H1 (cell line): Measurements from ENCODE around the gene DRD2. TPM values are rescaled to one million over a fixed set of nuclear protein-coding genes. Genes with fewer than 3 reads are reported as not detected.

Experiments
- CTCF ChIA-PET: fragments of 300-600 bp; sonication (Branson Sonifier 250); formaldehyde crosslinking; loops from one replicate; lab custom pipeline; 2021; ENCODE audit not compliant: partially characterized antibody; lab: Charles Lee
- POLR2A ChIA-PET: fragments of 300-600 bp; sonication (Branson Sonifier 250); formaldehyde crosslinking; loops from one replicate; lab custom pipeline; 2021; ENCODE audit warnings: inconsistent platforms; ENCODE audit not compliant: partially characterized antibody; lab: Charles Lee
- DNase-seq, 2 experiments: peaks; one replicate each; pipeline versions ENCODE4 v3.0.0 to v3.0.0-alpha.2; 2010 to 2022; ENCODE audit warnings: low spot score in 2 of 2, low read depth in 1 of 2, mixed read lengths in 1 of 2
- FAIRE-seq: peaks from 2 replicates; lab custom pipeline; 2011; peaks lifted over from hg19 to GRCh38; lab: Jason Lieb, UNC
- H2AFZ ChIP-seq: 2 replicates; pipeline ENCODE4 v1.8.1; 2012; ENCODE audit warnings: low read length, inconsistent platforms
- H2AK5ac ChIP-seq: 2 replicates; pipeline ENCODE4 v1.6.1; 2013; ENCODE audit warnings: low read depth, low read length
- H2BK120ac ChIP-seq: replicated peaks from 2 replicates; pipeline ENCODE3; 2013; ENCODE audit warnings: low read depth, low read length, inconsistent platforms
- H2BK12ac ChIP-seq: 2 replicates; pipeline ENCODE4 v1.6.1; 2013; ENCODE audit warnings: low read depth, low read length
- H2BK15ac ChIP-seq: 2 replicates; pipeline ENCODE4 v1.6.1; 2013; ENCODE audit warnings: low read length
- H2BK20ac ChIP-seq: 2 replicates; pipeline ENCODE4 v1.6.1; 2013; ENCODE audit warnings: low read length
- H2BK5ac ChIP-seq: 2 replicates; pipeline ENCODE4 v1.6.1; 2013; ENCODE audit warnings: low read depth, low read length
- H3K14ac ChIP-seq: 2 replicates; pipeline ENCODE4 v1.6.1; 2013; ENCODE audit warnings: inconsistent platforms; ENCODE audit not compliant: insufficient read length
- H3K18ac ChIP-seq: 2 replicates; pipeline ENCODE4 v1.6.1; 2013; ENCODE audit warnings: low read length; ENCODE audit errors: extremely low read depth
- H3K23ac ChIP-seq: 2 replicates; pipeline ENCODE4 v1.6.1; 2013; ENCODE audit warnings: inconsistent platforms; ENCODE audit not compliant: insufficient read length
- H3K23me2 ChIP-seq: 2 replicates; pipeline ENCODE4 v1.6.1; 2013; ENCODE audit warnings: low read depth, low read length
- H3K27ac ChIP-seq: 2 replicates; pipeline ENCODE4 v1.6.1; 2011; ENCODE audit warnings: low read depth, low read length, inconsistent platforms
- H3K27me3 ChIP-seq, 4 experiments: replicated peaks in 1 of 4; 1 replicate in 1 of 4; 2 replicates in 3 of 4; pipeline versions ENCODE4 v1.6.1 to v1.8.1; 2011 to 2013; ENCODE audit warnings: low read length in 3 of 4, mild to moderate bottlenecking in 3 of 4, inconsistent platforms in 2 of 4, mixed read lengths in 2 of 4, moderate library complexity in 1 of 4; ENCODE audit not compliant: control insufficient read depth in 3 of 4, insufficient read depth in 3 of 4; ENCODE audit errors: extremely low read depth in 1 of 4
- H3K36me3 ChIP-seq, 4 experiments: 2 replicates each; pipeline versions ENCODE4 v1.6.1 to v1.8.1; 2011 to 2013; ENCODE audit warnings: mild to moderate bottlenecking in 4 of 4, low read length in 3 of 4, moderate library complexity in 2 of 4, control low read depth in 1 of 4, inconsistent platforms in 1 of 4; ENCODE audit not compliant: insufficient read depth in 4 of 4, control insufficient read depth in 2 of 4
- H3K4ac ChIP-seq: replicated peaks from 2 replicates; pipeline ENCODE3; 2013; ENCODE audit warnings: low read length, low read depth, mixed read lengths, inconsistent platforms; ENCODE audit not compliant: insufficient read length
- H3K4me1 ChIP-seq, 4 experiments: replicated peaks in 1 of 4; 1 replicate in 1 of 4; 2 replicates in 3 of 4; pipeline versions ENCODE4 v1.6.1 to v1.8.1; 2011 to 2013; ENCODE audit warnings: low read length in 3 of 4, inconsistent platforms in 2 of 4, mixed read lengths in 1 of 4; ENCODE audit not compliant: insufficient read depth in 4 of 4, control insufficient read depth in 3 of 4
- H3K4me2 ChIP-seq, 2 experiments: 2 replicates each; pipeline versions ENCODE4 v1.6.1 to v1.8.1; 2011 to 2013; ENCODE audit warnings: low read depth in 2 of 2, low read length in 2 of 2, control low read depth in 1 of 2, inconsistent platforms in 1 of 2, mild to moderate bottlenecking in 1 of 2; ENCODE audit not compliant: insufficient read depth in 1 of 2
- H3K4me3 ChIP-seq, 4 experiments: fragments of 200-600, 300-600 bp in 1 of 4; sonication (generic), shearing (Covaris generic), sonication (Bioruptor Twin) in 1 of 4; 2 replicates each; pipeline versions ENCODE4 v1.5.1 to v1.8.1; 2011 to 2016; ENCODE audit warnings: low read length in 4 of 4, low read depth in 3 of 4, control low read depth in 2 of 4, inconsistent platforms in 2 of 4, mild to moderate bottlenecking in 2 of 4, mixed read lengths in 1 of 4, moderate library complexity in 1 of 4; ENCODE audit not compliant: insufficient read depth in 2 of 4; ENCODE audit errors: extremely low read depth in 1 of 4
- H3K56ac ChIP-seq: replicated peaks from 2 replicates; pipeline ENCODE3; 2013; ENCODE audit warnings: low read depth, mild to moderate bottlenecking, mixed read lengths, low read length, inconsistent platforms; ENCODE audit not compliant: insufficient read length
- H3K79me1 ChIP-seq: 2 replicates; pipeline ENCODE4 v1.6.1; 2013; ENCODE audit warnings: low read depth, low read length, control low read depth
- H3K79me2 ChIP-seq, 2 experiments: 2 replicates each; pipeline versions ENCODE4 v1.6.1 to v1.8.1; 2012 to 2013; ENCODE audit warnings: low read length in 2 of 2, mild to moderate bottlenecking in 2 of 2, inconsistent platforms in 1 of 2; ENCODE audit not compliant: insufficient read depth in 2 of 2, control insufficient read depth in 1 of 2
- H3K9ac ChIP-seq, 4 experiments: replicated peaks in 1 of 4; 1 replicate in 1 of 4; 2 replicates in 3 of 4; pipeline versions ENCODE4 v1.6.1 to v1.8.1; 2011 to 2013; ENCODE audit warnings: low read depth in 3 of 4, low read length in 3 of 4, control low read depth in 2 of 4, mild to moderate bottlenecking in 2 of 4, moderate library complexity in 2 of 4, inconsistent platforms in 1 of 4; ENCODE audit errors: extremely low read depth in 1 of 4
- H3K9me3 ChIP-seq, 2 experiments: 2 replicates each; pipeline versions ENCODE4 v1.6.1 to v1.8.1; 2012 to 2013; ENCODE audit warnings: mild to moderate bottlenecking in 2 of 2, moderate library complexity in 2 of 2, control low read depth in 1 of 2, inconsistent platforms in 1 of 2, low read depth in 1 of 2, low read length in 1 of 2, mixed read lengths in 1 of 2; ENCODE audit not compliant: insufficient read depth in 2 of 2
- H4K20me1 ChIP-seq, 2 experiments: replicated peaks in 1 of 2; 2 replicates each; pipeline versions ENCODE3 to v1.8.1; 2011 to 2013; ENCODE audit warnings: inconsistent platforms in 2 of 2, low read length in 2 of 2, mild to moderate bottlenecking in 1 of 2; ENCODE audit not compliant: insufficient read depth in 2 of 2, control insufficient read depth in 1 of 2
- H4K5ac ChIP-seq: 2 replicates; pipeline ENCODE4 v1.6.1; 2013; ENCODE audit warnings: low read length, low read depth, mixed read lengths, inconsistent platforms; ENCODE audit not compliant: insufficient read length
- H4K8ac ChIP-seq: 2 replicates; pipeline ENCODE4 v1.8.0; 2013; ENCODE audit warnings: mild to moderate bottlenecking, moderate library complexity, low read length, inconsistent platforms; ENCODE audit not compliant: insufficient read depth; ENCODE audit errors: extremely low read depth
- H4K91ac ChIP-seq: replicated peaks from 2 replicates; pipeline ENCODE3; 2013; ENCODE audit warnings: low read length, mixed read lengths, inconsistent platforms; ENCODE audit not compliant: insufficient read length
- BACH1 ChIP-seq: IDR thresholded peaks from 2 replicates; pipeline ENCODE4 v1.6.1; 2012; ENCODE audit warnings: low read length, improper control_type of control experiment
- JUND ChIP-seq: IDR thresholded peaks from 2 replicates; pipeline ENCODE4 v1.6.1; 2011; ENCODE audit warnings: mild to moderate bottlenecking, improper control_type of control experiment, low read length
- KDM4A ChIP-seq: IDR thresholded peaks from one replicate; pipeline ENCODE4 v1.7.1; 2012; ENCODE audit warnings: low read depth, mild to moderate bottlenecking, moderate library complexity, low read length, inconsistent platforms; ENCODE audit not compliant: severe bottlenecking
- RNF2 ChIP-seq: fragments of 200-900, 300-1000 bp; sonication (generic); IDR thresholded peaks from 2 replicates; pipeline ENCODE4 v1.7.1; 2016; ENCODE audit warnings: borderline replicate concordance, low read depth, mild to moderate bottlenecking, antibody characterized with exemption, low read length; ENCODE audit not compliant: poor library complexity, severe bottlenecking; ENCODE audit errors: missing control alignments
- SP4 ChIP-seq: IDR thresholded peaks from 2 replicates; pipeline ENCODE4 v1.6.1; 2012; ENCODE audit warnings: low read length, inconsistent platforms
- WGBS, 2 experiments: shearing (Covaris generic) in 1 of 2; methylation state at CpG; one replicate each; pipeline versions ENCODE4 v1.1.6 to v1.1.7; 2013 to 2015; ENCODE audit warnings: low lambda C conversion rate in 2 of 2, mixed read lengths in 2 of 2, inconsistent platforms in 1 of 2, low coverage in 1 of 2, missing lambda C conversion rate in 1 of 2; ENCODE audit not compliant: insufficient replicate concordance in 2 of 2, insufficient coverage in 1 of 2, insufficient read length in 1 of 2; ENCODE audit errors: extremely low coverage in 1 of 2, missing lambda C conversion rate in 1 of 2; 5-methylcytosine and 5-hydroxymethylcytosine counted together
- polyA plus RNA-seq, 7 experiments: library from polyadenylated mRNA; depleted of rRNA in 3 of 7; stranded (reverse) in 5 of 7; unstranded in 2 of 7; fragments of >200 nt in 5 of 7; fragments of 200-250 nt in 2 of 7; gene quantifications; 1 replicate in 5 of 7; 2 replicates in 1 of 7; 4 replicates in 1 of 7; pipeline versions ENCODE4 v1.2.1 to v1.2.3, GENCODE V29; 2011 to 2013; ENCODE audit warnings: missing spikeins in 2 of 7, mixed read lengths in 2 of 7
- total RNA-seq: library from RNA; stranded (reverse); fragmentation: NEBNext Ultra II Directional; extraction: Animal tissue kit (Norgen Biotek cat#: 25700); gene quantifications from 2 replicates; pipeline ENCODE4 v1.2.1, GENCODE V29; 2021

The DRD2 gene
- total and polyA plus RNA-seq, 2 of the 8 experiments (the other 6 are each of a cell fraction or from before 2014, with no cell fraction given): 0.26 to 0.41 TPM

GRCh38 chr11:113377681-113378412, 97.4 kb downstream of the DRD2 start:
- Histone ChIP-seq H3K4me2 (no peak overlapping the region), H3K4me3 (no peak overlapping the region), H4K20me1 (no peaks in the 10 kb centered on the region), H3K9me3 (no peaks in the 10 kb centered on the region), H4K8ac (no peak overlapping the region), H3K4ac (no peak overlapping the region), H3K18ac (no peak overlapping the region), H3K79me1 (no peaks in the 10 kb centered on the region), H3K36me3 (no peaks in the 10 kb centered on the region), H2BK12ac (no peak overlapping the region), H2AK5ac (no peak overlapping the region), H3K4me1 (peaks cover 0 to 2% (median 0%) of the 10 kb centered on the region in 4 experiments; a peak in 1 of 7 replicates), H3K23ac (no peak overlapping the region), H3K9ac (no peak overlapping the region; a peak in 1 of 7 replicates), H3K27me3 (no peaks in the 10 kb centered on the region), H3K23me2 (no peaks in the 10 kb centered on the region), H3K14ac (no peak overlapping the region), H2BK20ac (no peak overlapping the region), H2BK120ac (no peak overlapping the region), H2BK5ac (no peak overlapping the region), H4K5ac (no peak overlapping the region), H2BK15ac (no peak overlapping the region), H3K27ac (no peak overlapping the region), H3K79me2 (no peaks in the 10 kb centered on the region), H4K91ac (no peak overlapping the region), H2AFZ (no peak overlapping the region), H3K56ac (no peak overlapping the region)
- ChIA-PET POLR2A (interaction anchor here (0.7 kb wide), 1 partner anchor 10 kb away, joined by 3 read pairs; no protein-coding TSS in a partner anchor), CTCF (interaction anchor here (0.9 to 3.2 kb wide), 8 partner anchors 9 to 156 kb away, joined by 3 to 17 read pairs (median 6); partner anchors contain the start of gene ANKK1)
- 73% methylated on average over 7 of the region's 7 CpGs; no CpG with 5 or more reads in 1 of the 2 experiments for WGBS, 2 experiments
- FAIRE-seq (no peak), DNase-seq (no peak)
- no peak for TF ChIP-seq JUND
- no peak for TF ChIP-seq RNF2
- no peak for TF ChIP-seq KDM4A
- TF ChIP-seq SP4: no peak
- TF ChIP-seq BACH1: no peak
